HEK293 (cell line): ENCODE results near the gene FA2H.

ENCODE experiments used
- CTCF ChIP-seq: fragments of 450-650 bp; formaldehyde crosslinking; IDR thresholded peaks from 2 replicates; pipeline ENCODE4 v1.5.1; 2016; ENCODE audit warnings: missing biosample characterization, missing genetic modification characterization
- TF ChIP-seq, protein P1 (sequence below): fragments of 450-650 bp; formaldehyde crosslinking; IDR thresholded peaks from 2 replicates; pipeline ENCODE4 v1.5.1; 2017; ENCODE audit warnings: missing biosample characterization, missing genetic modification characterization

GRCh38 chr16:74797414-74797813 lies 22.8 kb upstream of the FA2H start:
- TF ChIP-seq, protein P1, sequence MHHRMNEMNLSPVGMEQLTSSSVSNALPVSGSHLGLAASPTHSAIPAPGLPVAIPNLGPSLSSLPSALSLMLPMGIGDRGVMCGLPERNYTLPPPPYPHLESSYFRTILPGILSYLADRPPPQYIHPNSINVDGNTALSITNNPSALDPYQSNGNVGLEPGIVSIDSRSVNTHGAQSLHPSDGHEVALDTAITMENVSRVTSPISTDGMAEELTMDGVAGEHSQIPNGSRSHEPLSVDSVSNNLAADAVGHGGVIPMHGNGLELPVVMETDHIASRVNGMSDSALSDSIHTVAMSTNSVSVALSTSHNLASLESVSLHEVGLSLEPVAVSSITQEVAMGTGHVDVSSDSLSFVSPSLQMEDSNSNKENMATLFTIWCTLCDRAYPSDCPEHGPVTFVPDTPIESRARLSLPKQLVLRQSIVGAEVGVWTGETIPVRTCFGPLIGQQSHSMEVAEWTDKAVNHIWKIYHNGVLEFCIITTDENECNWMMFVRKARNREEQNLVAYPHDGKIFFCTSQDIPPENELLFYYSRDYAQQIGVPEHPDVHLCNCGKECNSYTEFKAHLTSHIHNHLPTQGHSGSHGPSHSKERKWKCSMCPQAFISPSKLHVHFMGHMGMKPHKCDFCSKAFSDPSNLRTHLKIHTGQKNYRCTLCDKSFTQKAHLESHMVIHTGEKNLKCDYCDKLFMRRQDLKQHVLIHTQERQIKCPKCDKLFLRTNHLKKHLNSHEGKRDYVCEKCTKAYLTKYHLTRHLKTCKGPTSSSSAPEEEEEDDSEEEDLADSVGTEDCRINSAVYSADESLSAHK: no peak
- TF ChIP-seq CTCF (tag by site-specific recombination): no peak
